HEK293 (cell line): Measurements from ENCODE around the gene ARMS2.

Experiments used
- MZF1 ChIP-seq: fragments of 450-650 bp; formaldehyde crosslinking; IDR thresholded peaks from 2 replicates; pipeline ENCODE4 v1.5.1; 2017; ENCODE audit warnings: missing biosample characterization, missing genetic modification characterization, borderline replicate concordance
- RBAK ChIP-seq: fragments of 450-650 bp; formaldehyde crosslinking; IDR thresholded peaks from 2 replicates; pipeline ENCODE4 v1.5.1; 2016; ENCODE audit warnings: missing biosample characterization, missing genetic modification characterization
- TCF7L2 ChIP-seq: IDR thresholded peaks from 2 replicates; pipeline ENCODE4 v1.6.1; 2011; ENCODE audit warnings: low read depth, mild to moderate bottlenecking, inconsistent platforms, low read length, moderate library complexity, borderline replicate concordance
- ZBTB7A ChIP-seq: fragments of 450-650 bp; formaldehyde crosslinking; IDR thresholded peaks from 2 replicates; pipeline ENCODE4 v1.5.1; 2016; ENCODE audit warnings: low read depth, missing biosample characterization, missing genetic modification characterization
- ZFP37 ChIP-seq: fragments of 450-650 bp; formaldehyde crosslinking; IDR thresholded peaks from 2 replicates; pipeline ENCODE4 v1.5.1; 2016; ENCODE audit warnings: missing biosample characterization, missing genetic modification characterization
- ZNF146 ChIP-seq: fragments of 450-650 bp; formaldehyde crosslinking; IDR thresholded peaks from 2 replicates; pipeline ENCODE4 v1.5.1; 2016; ENCODE audit warnings: missing biosample characterization, missing genetic modification characterization
- ZNF169 ChIP-seq: fragments of 450-650 bp; formaldehyde crosslinking; IDR thresholded peaks from 2 replicates; pipeline ENCODE4 v1.5.1; 2016; ENCODE audit warnings: missing biosample characterization, missing genetic modification characterization
- ZNF510 ChIP-seq: fragments of 450-650 bp; formaldehyde crosslinking; IDR thresholded peaks from 2 replicates; pipeline ENCODE4 v1.5.1; 2018; ENCODE audit warnings: mild to moderate bottlenecking, missing genetic modification characterization, missing biosample characterization; ENCODE audit not compliant: insufficient replicate concordance
- ZNF670 ChIP-seq: fragments of 450-650 bp; formaldehyde crosslinking; IDR thresholded peaks from 2 replicates; pipeline ENCODE4 v1.5.1; 2016; ENCODE audit warnings: missing biosample characterization, missing genetic modification characterization, low read depth
- TF ChIP-seq, protein P1 (sequence below): fragments of 450-650 bp; formaldehyde crosslinking; IDR thresholded peaks from 2 replicates; pipeline ENCODE4 v1.5.1; 2016; ENCODE audit warnings: missing biosample characterization, missing genetic modification characterization
- TF ChIP-seq, protein P2 (sequence below): fragments of 450-650 bp; formaldehyde crosslinking; IDR thresholded peaks from 2 replicates; pipeline ENCODE4 v1.5.1; 2016; ENCODE audit warnings: missing biosample characterization, missing genetic modification characterization
- TF ChIP-seq, protein P3 (sequence below): fragments of 450-650 bp; formaldehyde crosslinking; IDR thresholded peaks from 2 replicates; pipeline ENCODE4 v1.5.1; 2016; ENCODE audit warnings: missing biosample characterization, missing genetic modification characterization
- TF ChIP-seq, protein P4 (sequence below): fragments of 450-650 bp; formaldehyde crosslinking; IDR thresholded peaks from 2 replicates; pipeline ENCODE4 v1.5.1; 2016; ENCODE audit warnings: missing biosample characterization, missing genetic modification characterization

DNA sequence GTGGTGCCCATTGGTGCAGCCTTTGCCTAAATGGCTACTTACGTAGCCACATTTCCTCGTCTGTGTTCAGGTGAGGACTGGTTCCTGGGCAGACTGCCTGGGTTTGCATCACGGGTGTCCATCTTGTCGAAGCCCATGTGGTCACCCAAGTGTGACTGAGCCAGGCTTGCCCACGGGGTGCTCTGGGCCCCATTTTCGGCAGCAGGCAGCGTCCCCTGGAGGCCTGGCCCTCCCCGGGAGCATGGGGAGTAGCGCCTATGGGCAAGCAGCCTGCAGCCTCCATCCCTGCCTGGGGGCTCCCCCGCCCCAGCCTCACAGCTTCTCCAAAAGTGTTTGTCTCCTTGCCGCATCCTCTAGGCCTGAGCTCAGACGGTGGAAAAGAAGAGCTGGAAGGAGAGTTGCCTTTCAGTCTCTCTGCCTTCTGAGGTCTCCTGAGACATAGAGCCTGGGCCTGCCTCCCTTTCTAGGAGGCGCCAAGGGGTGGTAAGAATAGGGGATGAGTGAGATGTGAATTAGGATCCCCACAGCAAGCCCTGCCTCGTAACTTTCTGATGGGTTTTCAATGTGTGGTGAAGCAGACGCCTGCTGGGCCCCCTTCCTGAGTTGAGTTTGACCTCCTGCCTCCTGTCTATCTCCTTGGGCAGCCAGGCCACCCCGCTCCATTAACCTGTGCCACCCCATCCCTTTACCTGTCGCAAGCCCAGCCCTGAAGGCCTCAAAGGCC, 49.6 kb downstream of the ARMS2 start:
- TF ChIP-seq ZNF670 (tag by site-specific recombination) (no peak), ZNF169 (tag by site-specific recombination) (no peak), ZFP37 (no peak), MZF1 (no peak), TCF7L2 (no peak), RBAK (tag by site-specific recombination) (no peak), ZNF146 (no peak), ZBTB7A (no peak), ZNF510 (tag by site-specific recombination) (no peak)
- TF ChIP-seq, protein P1, sequence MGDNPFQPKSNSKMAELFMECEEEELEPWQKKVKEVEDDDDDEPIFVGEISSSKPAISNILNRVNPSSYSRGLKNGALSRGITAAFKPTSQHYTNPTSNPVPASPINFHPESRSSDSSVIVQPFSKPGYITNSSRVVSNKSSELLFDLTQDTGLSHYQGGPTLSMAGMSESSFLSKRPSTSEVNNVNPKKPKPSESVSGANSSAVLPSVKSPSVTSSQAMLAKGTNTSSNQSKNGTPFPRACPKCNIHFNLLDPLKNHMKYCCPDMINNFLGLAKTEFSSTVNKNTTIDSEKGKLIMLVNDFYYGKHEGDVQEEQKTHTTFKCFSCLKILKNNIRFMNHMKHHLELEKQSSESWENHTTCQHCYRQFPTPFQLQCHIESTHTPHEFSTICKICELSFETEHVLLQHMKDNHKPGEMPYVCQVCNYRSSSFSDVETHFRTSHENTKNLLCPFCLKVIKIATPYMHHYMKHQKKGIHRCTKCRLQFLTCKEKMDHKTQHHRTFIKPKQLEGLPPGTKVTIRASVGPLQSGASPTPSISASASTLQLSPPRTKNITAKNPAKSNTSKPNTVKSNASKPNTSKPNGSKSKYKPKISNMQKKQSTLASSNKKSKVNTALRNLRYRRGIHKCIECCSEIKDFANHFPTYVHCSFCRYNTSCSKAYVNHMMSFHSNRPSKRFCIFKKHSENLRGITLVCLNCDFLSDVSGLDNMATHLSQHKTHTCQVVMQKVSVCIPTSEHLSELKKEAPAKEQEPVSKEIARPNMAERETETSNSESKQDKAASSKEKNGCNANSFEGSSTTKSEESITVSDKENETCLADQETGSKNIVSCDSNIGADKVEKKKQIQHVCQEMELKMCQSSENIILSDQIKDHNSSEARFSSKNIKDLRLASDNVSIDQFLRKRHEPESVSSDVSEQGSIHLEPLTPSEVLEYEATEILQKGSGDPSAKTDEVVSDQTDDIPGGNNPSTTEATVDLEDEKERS (tag by site-specific recombination): no peak
- TF ChIP-seq, protein P2, sequence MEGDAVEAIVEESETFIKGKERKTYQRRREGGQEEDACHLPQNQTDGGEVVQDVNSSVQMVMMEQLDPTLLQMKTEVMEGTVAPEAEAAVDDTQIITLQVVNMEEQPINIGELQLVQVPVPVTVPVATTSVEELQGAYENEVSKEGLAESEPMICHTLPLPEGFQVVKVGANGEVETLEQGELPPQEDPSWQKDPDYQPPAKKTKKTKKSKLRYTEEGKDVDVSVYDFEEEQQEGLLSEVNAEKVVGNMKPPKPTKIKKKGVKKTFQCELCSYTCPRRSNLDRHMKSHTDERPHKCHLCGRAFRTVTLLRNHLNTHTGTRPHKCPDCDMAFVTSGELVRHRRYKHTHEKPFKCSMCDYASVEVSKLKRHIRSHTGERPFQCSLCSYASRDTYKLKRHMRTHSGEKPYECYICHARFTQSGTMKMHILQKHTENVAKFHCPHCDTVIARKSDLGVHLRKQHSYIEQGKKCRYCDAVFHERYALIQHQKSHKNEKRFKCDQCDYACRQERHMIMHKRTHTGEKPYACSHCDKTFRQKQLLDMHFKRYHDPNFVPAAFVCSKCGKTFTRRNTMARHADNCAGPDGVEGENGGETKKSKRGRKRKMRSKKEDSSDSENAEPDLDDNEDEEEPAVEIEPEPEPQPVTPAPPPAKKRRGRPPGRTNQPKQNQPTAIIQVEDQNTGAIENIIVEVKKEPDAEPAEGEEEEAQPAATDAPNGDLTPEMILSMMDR: no peak
- TF ChIP-seq, protein P3, sequence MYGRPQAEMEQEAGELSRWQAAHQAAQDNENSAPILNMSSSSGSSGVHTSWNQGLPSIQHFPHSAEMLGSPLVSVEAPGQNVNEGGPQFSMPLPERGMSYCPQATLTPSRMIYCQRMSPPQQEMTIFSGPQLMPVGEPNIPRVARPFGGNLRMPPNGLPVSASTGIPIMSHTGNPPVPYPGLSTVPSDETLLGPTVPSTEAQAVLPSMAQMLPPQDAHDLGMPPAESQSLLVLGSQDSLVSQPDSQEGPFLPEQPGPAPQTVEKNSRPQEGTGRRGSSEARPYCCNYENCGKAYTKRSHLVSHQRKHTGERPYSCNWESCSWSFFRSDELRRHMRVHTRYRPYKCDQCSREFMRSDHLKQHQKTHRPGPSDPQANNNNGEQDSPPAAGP (tag by site-specific recombination): no peak
- TF ChIP-seq, protein P4, sequence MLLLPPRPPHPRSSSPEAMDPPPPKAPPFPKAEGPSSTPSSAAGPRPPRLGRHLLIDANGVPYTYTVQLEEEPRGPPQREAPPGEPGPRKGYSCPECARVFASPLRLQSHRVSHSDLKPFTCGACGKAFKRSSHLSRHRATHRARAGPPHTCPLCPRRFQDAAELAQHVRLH (tag by site-specific recombination): no peak
